ENCODE results near the gene INVS. TPM values are rescaled to one million over a fixed set of nuclear protein-coding genes. Genes with fewer than 3 reads are reported as not detected.

Gene INVS
- total and polyA plus RNA-seq, 2 donors (not counting 1 experiment from before 2014, with no cell fraction given): 13.9 to 37.0 TPM

- 92% methylated on average over 1 of the region's 1 CpG for WGBS (ENCODE audit: insufficient coverage)
Measured at GRCh38 chr9:100350188-100350587, 251.1 kb downstream of the INVS start.

More at GRCh38 chr9:100350188-100350587, 251.1 kb downstream of the INVS start:
- no peak for TF ChIP-seq CTCF (IDR thresholded peaks at IDR 0.05)
- no peak for TF ChIP-seq EZH2 (IDR thresholded peaks at IDR 0.05; ENCODE audit: borderline replicate concordance, insufficient read depth, low read depth, low read length, poor library complexity, severe bottlenecking)
- peak; percentile 13 for DNase-seq
- ATAC-seq (ENCODE audit: low read depth): no peak
- Mint-ChIP-seq H3K4me3 (peak overlapping the region; percentile 62), H3K9me3 (ENCODE audit: insufficient read depth) (no peaks in the 10 kb centered on the region), H3K27ac (peak overlapping the region; percentile 5), H3K4me1 (peaks cover 61% of the 10 kb centered on the region), H3K27me3 (no peaks in the 10 kb centered on the region)
- Histone ChIP-seq H3K4me1 (ENCODE audit: control insufficient read depth in 2 of 2, insufficient read depth in 2 of 2, low read length in 2 of 2) (peaks cover 25 to 26% of the 10 kb centered on the region in 2 donors), H3K27ac (ENCODE audit: low read length in 2 of 2) (no peak overlapping the region), H3K9ac (ENCODE audit: low read length) (no peak overlapping the region), H4K20me1 (ENCODE audit: control insufficient read depth, insufficient read depth, low read length, poor library complexity, severe bottlenecking) (peaks cover 29% of the 10 kb centered on the region), H3K9me3 (ENCODE audit: control extremely low read depth in 1 of 3, control insufficient read depth in 2 of 3, insufficient read depth in 1 of 3, low read length in 2 of 3) (no peaks in the 10 kb centered on the region), H2AFZ (ENCODE audit: insufficient read depth, low read depth, low read length, poor library complexity, severe bottlenecking) (no peak overlapping the region), H3K4me3 (ENCODE audit: control extremely low read depth in 1 of 5, extremely low read depth in 1 of 5, insufficient read depth in 1 of 5, low read depth in 2 of 5, low read length in 4 of 5) (no peak overlapping the region), H3K36me3 (replicated peaks in 1 of 2; ENCODE audit: control extremely low read depth in 1 of 2, control insufficient read depth in 1 of 2, extremely low read depth in 1 of 2, insufficient read depth in 2 of 2, low read length in 1 of 2) (peaks cover 4 to 19% of the 10 kb centered on the region in 2 experiments), H3K27me3 (replicated peaks in 1 of 4; ENCODE audit: control extremely low read depth in 1 of 4, control insufficient read depth in 3 of 4, insufficient read depth in 4 of 4, low read length in 3 of 4) (no peaks in the 10 kb centered on the region), H3K4me2 (replicated peaks; ENCODE audit: low read depth, low read length, poor library complexity, severe bottlenecking) (peak overlapping the region; percentile 95), H3K79me2 (ENCODE audit: control insufficient read depth, insufficient read depth, low read length) (peaks cover 72% of the 10 kb centered on the region)
- intact Hi-C loops (cut with micrococcal nuclease): loop anchor here (5.0 to 10.0 kb wide), 4 partner anchors 245 to 1182 kb away; partner anchors contain the start of genes ALG2, NR4A3, RNF20 and SEC61B
- ChIA-PET CTCF (interaction anchor here (1.0 to 2.5 kb wide), 2 partner anchors 22 to 28 kb away, joined by 4 to 5 read pairs; no protein-coding TSS in a partner anchor), POLR2A (no interaction called here)

Small RNAs within 50 kb of the gene (small RNA-seq; reads per million reads assigned to genes)
- not detected for gene RN7SL75P (ENCODE audit: insufficient read length, low read depth, low replicate concordance)

Other genes starting within 250 kb of the INVS start
- 40.2 and 42.9 TPM in 2 replicates for gene STX17, start 192.6 kb upstream of the INVS start, total RNA-seq
- 7.2 and 10.2 TPM in 2 replicates for gene STX17, start 192.6 kb upstream of the INVS start, polyA plus RNA-seq
- 16.9 and 18.4 TPM in 2 replicates for gene ERP44, start 243 bp upstream of the INVS start, total RNA-seq
- 10.5 and 11.2 TPM in 2 replicates for gene ERP44, start 243 bp upstream of the INVS start, polyA plus RNA-seq